HG03460 (cell line): ENCODE measurements around the gene GAB1.

ENCODE experiments used
- ATAC-seq: cut with Tn5 transposase; IDR thresholded peaks from one replicate; pipeline ENCODE4 v1.9.1; 2021; ENCODE audit not compliant: unreplicated experiment

Gene GAB1

DNA sequence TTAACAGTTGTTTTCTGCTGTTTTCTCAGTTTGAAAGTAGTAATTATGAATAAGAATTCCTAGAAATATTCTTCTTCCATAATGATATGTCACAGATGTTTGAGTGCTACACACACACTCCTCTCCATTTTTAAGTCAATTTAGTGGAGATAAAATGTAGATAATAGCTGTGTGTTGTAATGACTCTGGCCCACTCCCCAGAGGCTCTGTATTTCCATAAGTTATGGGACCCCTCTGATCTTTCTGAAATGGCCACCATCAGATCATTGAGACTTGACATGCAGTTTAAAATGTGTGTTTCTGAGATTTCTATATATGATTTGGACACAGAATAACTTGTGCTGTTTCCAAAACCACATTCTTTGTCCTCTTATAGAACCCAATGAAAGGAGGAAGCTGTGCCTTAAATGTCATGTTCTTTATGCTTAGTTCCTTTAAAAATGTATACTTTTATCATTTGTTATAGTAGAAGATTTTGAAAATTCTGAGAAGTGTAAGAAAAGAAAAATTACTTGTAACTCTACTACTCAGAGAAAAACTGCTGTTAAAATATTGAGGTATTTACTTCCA lies 46.4 kb downstream of the GAB1 start:
- no peak for ATAC-seq

DNA sequence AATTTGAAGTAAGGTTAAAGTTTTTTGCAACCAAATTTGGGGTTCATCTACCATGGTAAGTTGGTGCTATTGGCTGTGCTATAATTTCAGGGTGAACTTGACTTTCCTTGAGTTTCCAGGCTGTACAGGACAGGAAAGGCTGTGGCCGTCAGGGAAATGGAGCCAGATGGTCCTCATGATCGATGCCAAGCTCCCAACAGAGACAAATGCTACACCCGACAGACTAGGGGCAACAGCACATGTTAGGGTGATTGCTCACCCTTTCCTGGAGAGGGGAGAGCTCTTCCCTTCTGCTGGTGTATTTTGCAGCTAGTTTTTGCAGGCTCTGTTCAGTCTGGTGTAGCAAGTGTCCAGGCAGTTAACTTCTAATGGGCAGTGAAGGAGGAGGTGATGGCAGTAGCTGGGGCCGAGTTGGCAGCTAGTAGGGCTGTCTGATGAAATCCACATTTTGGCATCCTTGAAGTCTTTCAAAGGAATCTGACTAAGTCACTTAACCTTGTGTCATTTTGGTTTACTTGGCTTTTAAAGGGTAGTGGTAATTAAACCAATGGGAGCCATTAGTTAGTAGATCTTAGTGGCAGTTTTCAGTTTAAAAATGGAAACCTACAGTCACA lies 47.8 kb downstream of the GAB1 start:
- no peak for ATAC-seq

DNA sequence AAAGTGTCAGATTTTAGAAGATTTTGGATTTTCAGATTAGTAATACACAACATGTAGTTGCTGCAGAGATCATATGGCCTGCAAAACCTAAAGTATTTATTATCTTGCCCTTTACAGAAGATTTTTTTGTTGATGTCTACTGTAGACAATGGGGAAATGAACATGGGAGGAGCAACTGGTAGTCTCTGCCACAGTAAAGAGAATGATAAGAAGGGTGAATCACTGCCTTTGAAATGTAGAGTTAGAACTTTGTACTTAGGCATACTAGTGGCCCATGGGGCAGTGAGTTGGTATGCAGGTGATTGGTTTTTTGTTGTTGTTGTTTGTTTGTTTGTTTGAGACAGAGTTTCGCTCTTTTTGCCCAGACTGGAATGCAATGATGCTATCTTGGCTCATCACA lies 50.1 kb downstream of the GAB1 start:
- ATAC-seq = no peak

DNA sequence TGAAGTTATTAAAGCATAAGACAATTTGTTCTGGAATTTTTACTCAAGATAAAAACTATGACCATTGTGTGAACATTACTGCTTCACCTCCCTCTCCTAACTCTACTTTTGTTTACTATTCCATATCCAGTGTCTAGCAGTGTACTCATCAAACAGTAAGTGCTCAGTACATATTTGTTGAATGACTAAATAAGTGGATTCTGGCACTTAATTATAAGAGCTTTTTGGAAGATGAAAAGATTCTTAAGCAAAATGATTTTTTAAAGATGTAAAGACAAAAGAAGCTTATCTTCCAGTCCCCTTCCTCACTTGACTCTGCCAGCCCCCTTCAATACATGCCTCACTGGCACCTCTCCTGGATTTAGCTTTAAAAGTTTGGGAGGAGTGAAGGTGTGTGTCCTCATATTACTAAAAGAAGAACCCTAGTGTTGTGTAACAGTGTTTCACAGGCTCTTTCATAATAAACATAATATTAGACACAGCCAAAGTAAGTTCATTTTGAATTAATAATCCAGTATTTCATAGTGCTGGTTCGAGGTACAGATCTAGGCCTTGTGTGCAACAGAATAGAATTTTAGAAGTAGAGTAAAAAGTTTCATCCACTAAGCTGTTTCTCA lies 53.0 kb downstream of the GAB1 start:
- no peak for ATAC-seq

DNA sequence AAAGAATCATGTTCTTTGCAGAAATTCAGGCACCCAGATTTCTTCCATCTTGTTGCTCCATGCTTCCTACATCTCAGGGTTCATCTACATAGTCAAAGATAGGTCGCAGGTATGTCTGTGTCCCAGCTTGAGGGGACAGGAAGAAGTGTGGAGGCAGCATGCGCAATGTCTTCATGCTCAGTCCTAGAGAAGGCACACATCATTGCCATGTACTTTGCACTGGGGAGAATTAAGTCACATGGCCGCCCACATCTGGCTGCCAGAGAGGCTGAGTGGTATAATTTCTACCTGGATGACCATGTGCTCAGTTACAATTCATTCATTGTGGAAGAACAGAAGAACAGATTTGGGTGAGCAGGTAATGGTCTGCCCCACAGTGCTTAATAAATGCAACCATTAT lies 54.1 kb downstream of the GAB1 start:
- no peak for ATAC-seq

DNA sequence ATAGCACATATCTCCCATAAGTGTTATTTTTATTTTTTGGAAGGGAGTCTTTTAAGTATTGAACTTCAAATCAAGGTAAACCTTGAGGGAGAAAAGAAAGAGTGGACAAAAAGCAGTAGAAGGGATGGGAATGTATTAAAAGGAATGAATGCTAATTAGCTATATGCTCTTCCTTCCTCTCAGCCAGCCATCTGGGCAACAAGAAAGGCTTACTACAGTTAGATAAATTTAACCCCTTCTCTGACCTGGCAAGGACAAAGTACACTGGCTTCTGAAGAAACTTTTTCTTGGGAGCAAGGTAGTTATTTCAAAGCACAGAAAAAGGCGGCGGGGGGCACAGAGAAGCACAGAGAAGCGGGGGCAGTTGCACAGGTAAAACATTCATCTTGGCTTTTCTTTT lies 54.6 kb downstream of the GAB1 start:
- no peak for ATAC-seq

DNA sequence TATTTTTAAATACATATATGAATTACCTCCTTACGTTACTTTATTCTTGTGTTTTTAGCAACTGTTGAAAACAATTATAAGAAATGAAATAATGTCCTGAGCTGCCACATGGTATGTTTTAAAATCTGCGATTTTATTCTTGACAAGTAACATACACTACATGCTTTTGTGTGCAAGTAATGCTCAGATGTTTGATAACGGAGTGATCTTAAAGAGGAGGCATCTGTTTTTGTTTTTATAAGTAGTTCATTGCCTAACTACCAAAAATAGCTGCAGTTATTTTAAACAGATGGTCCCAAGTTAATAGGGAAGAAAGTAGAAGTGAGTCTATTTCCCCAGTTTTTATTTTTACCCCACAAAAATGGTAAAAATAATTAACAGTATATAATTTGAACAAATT lies 55.2 kb downstream of the GAB1 start:
- no peak for ATAC-seq

DNA sequence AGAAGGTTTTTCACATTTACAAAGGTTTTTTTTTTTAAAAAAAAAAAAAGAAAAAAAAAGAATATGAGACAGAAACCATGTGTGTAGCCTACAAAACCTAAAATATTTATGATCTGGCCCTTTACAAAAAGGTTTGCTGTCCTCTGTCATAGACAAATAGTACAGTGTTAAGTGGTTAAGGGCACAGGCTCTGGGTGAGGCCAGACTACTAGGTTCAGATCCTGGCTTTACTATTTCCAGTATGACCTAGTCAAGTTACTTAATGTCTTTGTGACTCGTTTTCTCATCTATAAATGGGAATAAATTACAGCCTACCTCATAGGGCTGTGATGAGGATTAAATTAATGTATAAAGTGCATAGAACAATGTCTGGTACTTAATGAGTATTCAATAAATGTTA lies 56.5 kb downstream of the GAB1 start:
- no peak for ATAC-seq

DNA sequence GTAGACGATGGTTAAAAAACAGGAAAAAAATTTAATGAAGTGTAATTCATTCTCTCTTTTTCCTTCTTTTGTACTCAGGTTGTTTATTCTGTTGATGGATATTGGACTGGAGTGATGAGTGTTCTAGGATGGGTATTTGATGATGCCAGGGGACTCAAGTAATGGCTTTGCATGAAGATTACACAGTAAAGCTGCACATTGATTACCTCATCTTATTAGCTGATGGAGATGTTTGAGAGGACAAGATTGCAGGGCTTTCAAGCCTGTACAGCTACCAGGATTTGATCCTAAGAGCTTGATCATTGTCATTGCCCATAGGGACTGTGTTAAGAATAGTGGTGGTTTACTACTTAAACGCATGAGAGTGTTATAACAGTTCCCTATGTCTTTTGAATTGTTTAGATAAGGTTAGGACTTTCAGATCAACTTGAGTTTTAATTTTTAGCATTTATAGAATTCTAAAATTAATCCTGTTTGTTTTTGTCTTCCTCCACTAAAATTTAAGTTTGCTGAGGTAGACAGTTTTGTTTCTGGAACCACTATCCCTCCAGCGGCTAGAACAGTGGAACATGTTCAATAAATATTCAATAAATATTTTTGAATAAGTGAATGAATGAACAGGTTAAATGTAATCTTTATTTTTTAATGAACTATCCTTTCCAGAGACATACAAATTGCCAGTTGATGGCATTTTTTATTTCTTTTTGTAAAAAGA lies 58.2 kb downstream of the GAB1 start:
- no peak for ATAC-seq

DNA sequence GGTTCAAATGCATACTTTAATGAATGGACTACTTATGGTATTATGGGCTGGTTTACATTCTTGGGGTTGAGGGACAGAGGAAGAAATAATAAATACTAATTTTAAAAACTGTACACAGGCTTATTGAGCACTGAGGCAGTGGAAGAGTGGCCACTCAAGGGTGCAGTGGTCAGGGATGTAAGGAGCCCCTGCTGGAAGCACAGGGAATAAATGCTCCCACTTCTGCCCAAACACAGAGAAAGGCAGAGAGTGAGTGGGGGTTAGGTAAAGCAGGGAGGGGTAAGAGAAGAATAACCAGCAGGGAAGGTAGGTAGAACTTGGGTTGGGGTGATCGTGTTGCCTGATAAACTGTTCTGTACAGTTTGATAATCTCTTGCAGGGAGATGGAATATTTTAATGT lies 60.0 kb downstream of the GAB1 start:
- ATAC-seq = no peak

DNA sequence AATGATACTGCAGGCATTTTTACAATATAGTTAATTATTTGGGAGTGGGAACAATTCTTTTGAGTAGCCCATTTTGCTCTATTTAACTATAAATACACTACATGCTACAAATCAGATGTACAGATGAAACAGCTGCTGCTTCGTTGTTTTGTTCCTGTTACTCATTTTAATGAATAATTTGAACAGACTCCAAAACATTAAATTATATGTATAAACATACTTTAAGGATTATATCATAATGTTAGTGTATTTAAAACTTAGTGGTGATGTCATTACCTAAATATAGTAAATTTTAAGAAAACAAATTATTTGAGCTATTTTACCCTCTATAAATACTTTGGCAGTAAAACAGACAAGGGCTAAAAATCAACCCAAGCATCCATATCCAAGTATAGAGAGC lies 60.7 kb downstream of the GAB1 start:
- ATAC-seq = no peak

DNA sequence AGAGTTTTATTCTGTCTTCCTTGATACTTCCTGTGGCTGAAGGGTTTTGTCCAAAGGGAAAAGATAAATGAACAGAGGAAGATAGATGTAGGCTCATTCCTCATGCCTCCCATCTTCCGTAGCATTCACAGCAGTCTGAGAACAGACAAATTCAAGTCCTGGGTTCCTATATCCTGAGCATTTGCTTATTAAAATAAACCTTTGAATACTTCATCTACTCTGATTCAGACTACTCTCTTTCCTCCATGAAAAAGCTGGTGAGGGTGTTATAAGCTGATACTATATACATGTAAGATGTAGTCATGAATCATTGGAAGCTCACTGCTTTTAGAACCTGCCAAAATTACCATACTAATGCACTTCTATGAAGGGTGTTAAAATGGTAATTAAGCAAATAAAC lies 61.2 kb downstream of the GAB1 start:
- ATAC-seq = no peak

DNA sequence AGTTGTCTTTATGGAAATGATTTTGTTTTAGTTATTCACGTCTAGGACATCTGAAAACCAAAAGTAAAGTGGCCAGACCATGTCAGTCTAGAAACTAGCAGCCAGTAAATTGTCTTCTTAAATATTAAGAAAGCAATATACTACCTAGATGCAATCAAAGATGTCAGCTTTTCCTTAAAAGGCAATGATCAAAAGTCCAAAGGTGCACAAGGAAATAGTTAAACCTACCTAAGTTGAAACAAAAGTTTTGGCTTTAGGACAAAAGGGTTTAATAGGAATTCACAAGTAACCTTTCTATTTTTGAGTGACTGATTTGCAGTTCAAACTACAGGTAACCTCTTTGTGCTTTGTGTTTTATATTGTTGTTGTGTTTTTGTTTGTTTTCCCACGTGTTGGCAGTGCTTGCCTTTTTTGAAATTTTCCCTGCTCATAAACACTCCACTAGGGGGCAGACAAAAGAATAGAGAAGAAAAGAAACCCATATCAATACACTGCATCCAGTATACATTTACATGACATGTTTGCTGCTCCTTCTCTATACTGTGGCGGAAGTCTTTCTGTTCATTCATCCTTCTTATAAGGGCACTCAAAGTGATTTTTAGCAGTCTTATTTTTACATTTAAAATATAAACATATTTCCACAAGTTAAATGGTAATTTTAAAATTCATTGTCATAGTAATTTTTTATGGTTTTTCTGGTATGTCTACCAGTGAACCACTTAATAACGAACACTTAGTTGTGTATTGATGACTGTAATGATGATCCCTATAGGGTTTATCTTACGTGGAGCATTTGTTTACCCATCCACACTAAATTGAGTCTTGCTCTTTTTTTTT lies 62.7 kb downstream of the GAB1 start:
- peak; percentile 50 for ATAC-seq

DNA sequence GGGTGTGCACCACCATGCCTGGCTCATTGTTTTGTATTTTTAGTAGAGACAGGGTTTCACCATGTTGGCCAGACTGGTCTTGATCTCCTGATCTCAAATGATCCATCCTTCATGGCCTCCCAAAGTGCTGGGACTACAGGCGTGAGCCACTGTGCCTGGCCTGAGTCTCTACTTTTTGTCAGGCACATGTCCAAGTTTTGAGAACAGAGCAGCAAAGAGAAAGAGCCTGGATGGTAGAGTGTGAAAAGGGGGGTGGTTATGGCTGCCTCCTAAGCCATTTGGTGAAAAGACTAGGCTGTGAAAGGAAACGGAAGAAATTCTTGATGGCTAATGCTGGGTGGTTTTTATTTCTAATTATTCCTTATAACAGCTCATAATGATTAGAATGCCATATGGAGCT lies 63.4 kb downstream of the GAB1 start:
- ATAC-seq = no peak

DNA sequence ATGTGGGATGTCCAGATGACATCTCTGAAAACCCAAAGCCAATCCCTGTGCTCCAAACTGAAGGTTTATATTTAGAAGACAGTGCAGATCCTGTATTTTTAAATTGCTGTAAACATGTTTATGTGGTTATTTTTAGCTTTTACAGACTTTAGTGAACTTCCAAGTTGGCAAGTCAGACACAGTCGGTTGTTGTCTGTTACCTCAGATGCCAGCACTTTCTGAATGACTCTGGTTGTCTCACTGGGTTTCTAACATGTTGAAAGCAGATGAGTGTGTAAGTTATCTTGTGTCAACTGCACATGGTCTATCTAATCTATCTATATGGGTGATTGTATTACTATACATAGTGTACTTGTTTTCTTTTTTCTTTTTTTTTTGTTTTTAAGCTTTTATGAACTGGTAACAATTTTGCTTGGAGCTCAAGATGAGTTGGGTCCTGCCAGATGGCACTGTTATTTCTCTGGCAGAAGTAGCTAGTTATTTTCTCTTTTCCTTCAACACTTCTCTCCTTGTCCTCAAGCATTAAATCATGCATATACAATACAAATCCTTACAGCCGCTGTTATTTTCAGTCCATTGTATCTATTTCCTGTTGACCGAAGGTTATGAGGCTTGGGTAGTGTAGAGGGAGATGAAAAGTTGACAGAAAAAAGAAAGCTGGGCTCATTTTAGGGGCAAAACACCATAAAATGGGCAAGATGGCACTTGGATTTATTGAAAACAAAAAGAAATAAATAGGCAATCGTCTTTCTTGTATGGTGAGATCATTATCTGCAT lies 66.3 kb downstream of the GAB1 start:
- ATAC-seq = peak; percentile 27

DNA sequence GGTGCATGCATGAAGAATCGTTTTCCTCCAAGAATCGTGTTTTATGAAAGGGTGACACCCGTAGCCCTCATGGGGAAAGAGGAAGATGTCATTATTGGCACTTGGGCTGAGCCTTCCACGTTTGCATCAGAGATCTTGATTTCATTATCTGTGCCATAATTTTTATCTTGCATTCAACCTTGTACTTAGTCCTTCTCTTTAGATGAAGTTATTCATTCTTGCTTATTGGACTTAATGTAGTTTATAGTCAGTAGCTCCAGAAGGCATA lies 66.8 kb downstream of the GAB1 start:
- ATAC-seq = no peak

DNA sequence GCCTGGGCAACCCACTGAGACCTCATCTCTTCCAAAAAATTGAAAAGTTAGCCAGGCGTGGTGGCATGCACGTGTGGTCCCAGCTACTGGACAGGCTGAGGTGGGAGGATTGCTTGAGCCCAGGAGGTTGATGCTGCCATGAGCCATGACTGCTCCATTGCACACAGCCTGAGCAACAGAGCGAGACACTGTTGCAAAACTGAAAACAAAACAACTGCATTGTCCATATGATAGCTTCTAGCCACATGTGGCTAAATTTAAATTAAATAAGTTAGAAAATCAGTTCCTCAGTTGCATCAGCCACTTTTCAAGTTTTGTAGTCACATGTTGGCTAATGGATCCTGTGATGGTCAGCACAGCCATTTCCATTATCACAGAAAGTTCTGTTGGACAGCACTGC lies 67.9 kb downstream of the GAB1 start:
- ATAC-seq = peak; percentile 95

DNA sequence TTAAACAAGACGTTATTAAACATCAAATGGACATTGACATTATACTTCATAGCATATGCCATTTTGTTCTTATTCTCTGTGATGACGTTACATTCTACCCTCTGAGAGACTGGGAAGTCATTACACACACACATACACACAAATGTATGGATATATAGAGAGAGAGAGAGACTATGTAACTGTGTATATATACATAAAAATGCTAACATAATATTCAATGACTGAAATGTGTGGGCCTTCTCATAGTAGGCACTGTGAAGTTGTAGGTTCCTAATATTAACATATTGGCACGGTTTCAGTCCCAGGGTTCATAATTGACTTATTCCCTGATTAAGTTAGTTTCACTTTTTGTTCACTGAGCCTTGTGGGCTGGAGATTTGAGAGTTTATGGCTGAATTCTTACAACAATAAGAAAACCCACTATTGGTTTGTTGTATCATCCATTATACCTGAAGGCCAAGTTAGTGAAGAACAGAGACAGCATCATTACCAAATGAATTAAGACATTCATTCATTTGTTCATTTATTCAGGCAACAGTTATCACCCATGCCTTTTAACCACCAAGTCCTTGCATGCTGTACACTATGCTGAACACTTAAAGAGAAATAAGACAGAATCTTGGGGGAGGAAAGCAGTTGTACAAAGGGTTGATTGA lies 68.5 kb downstream of the GAB1 start:
- peak; percentile 33 for ATAC-seq

DNA sequence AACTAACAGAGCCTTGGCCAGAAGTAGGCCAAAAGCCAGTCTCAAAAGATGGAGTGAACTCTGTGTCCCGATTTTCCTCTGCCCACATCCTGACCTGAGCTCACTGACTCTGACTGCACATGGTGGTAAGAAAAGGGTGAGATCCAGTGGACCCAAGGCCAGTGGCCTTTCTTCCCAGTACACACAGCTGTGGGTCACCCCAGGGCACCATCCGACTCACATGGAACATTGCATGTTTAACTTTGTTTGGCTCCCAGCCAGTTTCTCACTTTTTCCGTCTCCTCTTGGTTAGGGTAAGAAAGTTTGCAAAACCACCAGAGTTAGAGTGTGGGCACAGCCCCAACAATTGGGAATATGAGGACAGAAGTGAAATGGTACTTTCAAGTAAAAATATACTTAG lies 69.8 kb downstream of the GAB1 start:
- no peak for ATAC-seq

DNA sequence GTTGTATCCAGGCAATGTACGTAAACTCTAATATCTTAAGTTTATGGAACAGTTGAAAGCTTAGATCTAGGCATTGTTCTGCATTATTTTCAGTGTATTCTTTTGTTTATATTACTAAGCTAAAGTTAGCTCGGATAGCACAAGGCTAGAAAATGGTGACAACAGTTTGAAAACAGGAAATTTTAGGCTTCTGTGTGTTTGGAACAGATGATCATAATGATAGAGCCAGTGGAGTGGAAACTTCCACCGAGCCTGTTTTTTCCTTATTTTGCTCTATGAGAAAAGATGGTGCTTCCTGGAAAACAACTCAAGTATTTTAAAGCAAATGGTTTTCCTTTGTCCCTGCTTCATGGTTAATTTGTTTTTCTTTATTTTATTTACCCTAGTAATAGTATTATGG lies 70.8 kb downstream of the GAB1 start:
- no peak for ATAC-seq
